PC-3 (cell line): ENCODE measurements around the gene SIGLECL1.

Source experiments
- EZH2 ChIP-seq: fragments of 300-600 bp; sonication (generic); IDR thresholded peaks from one replicate; pipeline ENCODE4 v1.6.1; 2017; ENCODE audit warnings: antibody characterized with exemption, mild to moderate bottlenecking, low read length; ENCODE audit not compliant: unreplicated experiment
- EZH2phosphoT487 ChIP-seq: fragments of 300-600 bp; sonication (generic); IDR thresholded peaks from 2 replicates; pipeline ENCODE4 v1.6.1; 2018; ENCODE audit warnings: mild to moderate bottlenecking, antibody characterized with exemption, low read length, borderline replicate concordance
- TF ChIP-seq, protein P1 (sequence below): fragments of 300-600 bp; sonication (generic); conservative IDR thresholded peaks from 2 replicates; pipeline ENCODE4 v1.5.1; 2017; ENCODE audit warnings: antibody characterized with exemption, low read depth, mild to moderate bottlenecking, low read length

DNA sequence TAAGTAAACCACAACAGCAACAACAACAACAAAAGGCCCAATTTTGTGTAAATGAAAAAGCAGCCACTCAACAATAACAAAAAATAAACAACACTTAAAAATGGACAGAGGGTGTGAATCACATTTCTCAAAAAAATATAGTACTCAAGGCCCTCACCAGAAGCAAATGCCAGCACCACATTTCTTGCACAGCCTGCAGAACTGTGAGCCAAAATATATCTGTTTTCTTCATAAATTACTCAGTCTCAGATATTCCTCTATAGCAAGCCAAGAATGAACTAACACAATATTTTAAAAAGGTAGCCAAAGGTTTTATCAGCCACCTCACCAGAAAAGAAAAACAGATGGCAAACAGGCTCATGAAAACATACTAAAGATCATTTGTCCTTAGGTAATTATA is 29.9 kb upstream of the SIGLECL1 start:
- TF ChIP-seq, protein P1, sequence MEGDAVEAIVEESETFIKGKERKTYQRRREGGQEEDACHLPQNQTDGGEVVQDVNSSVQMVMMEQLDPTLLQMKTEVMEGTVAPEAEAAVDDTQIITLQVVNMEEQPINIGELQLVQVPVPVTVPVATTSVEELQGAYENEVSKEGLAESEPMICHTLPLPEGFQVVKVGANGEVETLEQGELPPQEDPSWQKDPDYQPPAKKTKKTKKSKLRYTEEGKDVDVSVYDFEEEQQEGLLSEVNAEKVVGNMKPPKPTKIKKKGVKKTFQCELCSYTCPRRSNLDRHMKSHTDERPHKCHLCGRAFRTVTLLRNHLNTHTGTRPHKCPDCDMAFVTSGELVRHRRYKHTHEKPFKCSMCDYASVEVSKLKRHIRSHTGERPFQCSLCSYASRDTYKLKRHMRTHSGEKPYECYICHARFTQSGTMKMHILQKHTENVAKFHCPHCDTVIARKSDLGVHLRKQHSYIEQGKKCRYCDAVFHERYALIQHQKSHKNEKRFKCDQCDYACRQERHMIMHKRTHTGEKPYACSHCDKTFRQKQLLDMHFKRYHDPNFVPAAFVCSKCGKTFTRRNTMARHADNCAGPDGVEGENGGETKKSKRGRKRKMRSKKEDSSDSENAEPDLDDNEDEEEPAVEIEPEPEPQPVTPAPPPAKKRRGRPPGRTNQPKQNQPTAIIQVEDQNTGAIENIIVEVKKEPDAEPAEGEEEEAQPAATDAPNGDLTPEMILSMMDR = no peak
- TF ChIP-seq EZH2 (no peak), EZH2phosphoT487 (no peak)
